Stimulated activated CD4-positive, alpha-beta T cell treated with anti-CD3 and anti-CD28 coated beads, TNF-alpha, amount 100 ng/mL, for 48 hours (primary cell): ENCODE data around the gene MIA2.
"Not testable (repeated sequence)": the region's sequence is repeated elsewhere in the genome, so short reads cannot be mapped to it uniquely, and the experiment has no call there.

Source experiments
- DNase-seq, 3 donors: peaks; one replicate each; pipeline ENCODE4 v3.0.0-alpha.2; 2020; ENCODE audit warnings: low read depth in 3 of 3

Gene MIA2

GRCh38 chr14:39339003-39339402 is 105.3 kb downstream of the MIA2 start:
- DNase-seq, result no peak

DNA sequence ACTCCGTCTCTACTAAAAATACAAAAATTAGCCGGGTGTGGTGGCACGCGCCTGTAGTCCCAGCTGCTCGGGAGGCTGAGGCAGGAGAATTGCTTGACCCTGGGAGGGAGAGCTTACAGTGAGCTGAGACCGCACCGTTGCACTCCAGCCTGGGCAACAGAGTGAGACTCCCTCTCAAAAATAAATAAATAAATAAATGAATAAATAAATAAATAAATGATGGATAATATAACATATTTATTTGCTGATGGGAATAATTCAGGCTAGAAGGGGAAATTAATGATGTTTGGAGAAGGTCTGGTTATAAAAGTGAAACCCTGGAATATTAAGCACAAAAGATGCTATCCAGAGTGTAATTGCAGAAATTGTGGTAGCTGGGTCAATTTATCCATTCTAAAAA is 107.4 kb downstream of the MIA2 start:
- DNase-seq, result not testable (repeated sequence)

GRCh38 chr14:39342768-39343167 is 109.1 kb downstream of the MIA2 start:
- DNase-seq, result no peak

DNA sequence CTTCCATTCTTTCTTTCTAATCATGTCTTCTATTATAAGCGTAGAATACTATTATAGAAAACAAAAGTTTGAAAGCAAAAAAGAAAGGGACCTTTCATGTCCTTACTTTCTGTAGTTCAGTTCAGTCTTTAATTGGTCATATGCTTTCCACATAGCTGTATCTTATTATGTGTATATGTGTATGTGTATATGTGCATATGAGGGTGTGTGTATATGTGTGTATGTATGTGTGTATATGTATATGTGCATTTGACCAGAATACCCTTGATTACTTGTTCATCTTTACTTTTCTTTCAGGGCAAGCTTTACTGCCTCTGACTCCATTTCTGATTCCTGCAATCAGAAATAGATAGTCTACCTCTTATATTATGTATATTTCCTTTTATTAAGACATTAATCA is 109.9 kb downstream of the MIA2 start:
- no peak for DNase-seq

DNA sequence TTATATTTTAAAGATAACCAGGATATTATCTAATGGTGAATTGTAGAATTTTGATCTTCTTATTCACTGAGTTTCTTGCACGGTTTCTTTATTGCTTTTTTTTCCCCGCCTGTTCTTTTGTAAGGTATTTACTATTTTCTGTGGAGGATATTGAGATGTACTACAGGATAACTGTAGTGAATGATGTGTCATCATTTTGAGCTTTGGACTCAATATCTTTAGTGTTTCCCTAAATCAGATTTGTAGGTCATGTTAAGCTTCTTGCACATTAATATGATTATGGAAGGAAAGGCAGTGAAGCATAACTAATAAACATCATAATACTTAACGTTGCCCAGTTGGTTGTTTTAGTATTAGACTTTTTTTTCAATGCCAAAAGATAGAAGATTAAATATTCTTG is 117.2 kb downstream of the MIA2 start:
- no peak for DNase-seq

DNA sequence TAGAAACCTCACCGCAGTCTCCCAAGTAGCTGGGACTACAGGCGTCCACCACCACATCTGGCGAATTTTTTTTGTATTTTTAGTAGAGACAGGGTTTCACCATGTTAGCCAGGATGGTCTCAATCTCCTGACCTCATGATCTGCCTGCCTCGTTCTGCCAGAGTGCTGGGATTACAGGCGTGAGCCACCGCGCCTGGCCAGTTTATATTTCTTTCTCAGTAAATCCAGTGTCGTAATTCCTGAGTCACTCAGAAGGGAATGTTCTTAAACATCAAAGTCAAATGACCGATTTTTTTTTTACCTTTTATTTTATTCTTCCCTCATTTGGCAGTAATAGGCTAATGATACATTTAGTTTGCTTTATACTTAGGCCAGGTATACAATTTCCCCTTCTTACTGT is 118.0 kb downstream of the MIA2 start:
- no peak for DNase-seq

DNA sequence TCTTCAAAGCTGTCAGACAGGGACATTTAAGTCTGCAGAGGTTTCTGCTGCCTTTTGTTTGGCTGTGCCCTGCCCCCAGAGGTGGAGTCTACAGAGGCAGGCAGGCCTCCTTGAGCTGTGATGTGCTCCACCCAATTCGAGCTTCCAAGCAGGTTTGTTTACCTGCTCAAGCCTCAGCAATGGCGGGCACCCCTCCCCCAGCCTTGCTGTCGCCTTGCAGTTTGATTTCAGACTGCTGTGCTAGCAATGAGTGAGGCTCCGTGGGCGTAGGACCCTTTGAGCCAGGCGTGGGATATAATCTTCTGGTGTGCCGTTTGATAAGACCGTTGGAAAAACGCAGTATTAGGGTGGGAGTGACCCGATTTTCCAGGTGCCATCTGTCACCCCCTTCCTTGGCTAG is 125.4 kb downstream of the MIA2 start:
- not testable (repeated sequence) for DNase-seq

DNA sequence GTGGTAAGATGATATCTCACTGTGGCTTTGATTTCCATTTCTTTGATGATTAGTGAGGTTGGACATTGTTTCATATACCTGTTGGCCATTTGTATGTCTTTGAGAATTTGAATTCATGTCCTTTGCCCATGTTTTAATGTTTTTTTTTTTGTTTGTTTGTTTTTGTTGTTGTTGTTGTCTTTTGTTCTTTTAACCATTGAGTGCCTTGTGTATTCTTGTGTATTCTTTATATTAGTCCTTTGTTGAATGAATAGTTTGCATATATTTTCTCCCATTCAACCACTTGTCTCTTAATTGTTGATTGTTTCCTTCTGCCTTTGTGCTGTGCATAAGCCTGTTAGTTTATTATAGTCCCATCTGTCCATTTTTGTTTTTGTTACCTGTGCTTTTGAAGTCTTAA is 126.6 kb downstream of the MIA2 start:
- no peak for DNase-seq

DNA sequence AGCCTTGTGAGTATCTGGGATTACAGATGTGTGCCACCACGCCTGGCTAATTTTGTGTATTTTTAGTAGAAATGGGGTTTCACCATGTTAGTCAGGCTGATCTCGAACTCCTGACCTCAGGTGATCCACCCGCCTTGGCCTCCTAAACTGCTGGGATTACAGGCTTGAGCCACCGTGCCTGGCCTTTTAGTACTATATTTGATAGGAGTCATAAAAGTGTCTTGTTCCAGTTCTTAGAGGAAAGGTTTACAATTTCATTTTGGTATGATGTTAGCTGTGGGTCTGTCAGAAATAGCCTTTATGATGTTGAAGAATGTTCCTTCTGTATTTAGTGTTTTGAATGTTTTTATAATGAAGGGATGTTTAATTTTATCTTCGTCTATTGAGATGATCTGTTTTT is 127.8 kb downstream of the MIA2 start:
- not testable (repeated sequence) for DNase-seq

- no peak for DNase-seq
Observed at GRCh38 chr14:39364509-39364908, 130.8 kb downstream of the MIA2 start.

DNA sequence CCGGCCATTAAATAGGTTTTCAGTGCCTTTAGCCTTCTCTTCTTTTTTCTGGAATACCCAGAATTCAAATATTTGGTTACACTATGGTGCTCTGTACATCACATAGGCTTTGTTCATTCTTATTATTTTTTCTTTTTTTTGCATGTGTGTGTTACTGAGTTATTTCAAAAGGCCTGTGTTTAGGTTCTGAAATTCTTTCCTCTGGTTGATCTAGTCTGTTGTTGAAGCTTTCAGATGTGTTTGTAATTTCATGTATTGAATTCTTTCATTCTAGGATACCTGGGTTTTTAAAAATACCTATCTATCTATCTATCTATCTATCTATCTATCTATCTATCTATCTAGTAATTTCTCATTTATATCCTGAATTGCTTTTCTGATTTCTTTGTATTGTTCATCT is 131.6 kb downstream of the MIA2 start:
- DNase-seq, result no peak

GRCh38 chr14:39366460-39367386 is 133.0 kb downstream of the MIA2 start:
- DNase-seq, result no peak

DNA sequence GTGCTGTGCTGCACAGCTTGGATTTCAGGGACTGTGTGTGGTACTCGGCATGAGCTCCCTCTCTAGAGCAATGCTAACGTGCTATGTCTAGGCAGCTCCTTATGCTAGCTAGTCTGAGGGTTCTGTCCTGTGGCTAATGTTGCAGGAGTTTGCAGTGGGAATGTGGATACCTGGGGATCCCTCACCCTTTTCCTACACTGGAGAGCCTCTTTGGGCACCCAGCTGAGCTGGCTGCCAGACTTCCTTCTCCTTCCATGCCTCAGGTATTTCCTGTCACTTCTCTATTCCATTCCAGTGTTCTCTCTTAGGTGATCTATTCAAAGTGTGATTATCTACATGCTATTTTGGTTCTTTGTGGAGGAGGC is 133.7 kb downstream of the MIA2 start:
- DNase-seq, result no peak

DNA sequence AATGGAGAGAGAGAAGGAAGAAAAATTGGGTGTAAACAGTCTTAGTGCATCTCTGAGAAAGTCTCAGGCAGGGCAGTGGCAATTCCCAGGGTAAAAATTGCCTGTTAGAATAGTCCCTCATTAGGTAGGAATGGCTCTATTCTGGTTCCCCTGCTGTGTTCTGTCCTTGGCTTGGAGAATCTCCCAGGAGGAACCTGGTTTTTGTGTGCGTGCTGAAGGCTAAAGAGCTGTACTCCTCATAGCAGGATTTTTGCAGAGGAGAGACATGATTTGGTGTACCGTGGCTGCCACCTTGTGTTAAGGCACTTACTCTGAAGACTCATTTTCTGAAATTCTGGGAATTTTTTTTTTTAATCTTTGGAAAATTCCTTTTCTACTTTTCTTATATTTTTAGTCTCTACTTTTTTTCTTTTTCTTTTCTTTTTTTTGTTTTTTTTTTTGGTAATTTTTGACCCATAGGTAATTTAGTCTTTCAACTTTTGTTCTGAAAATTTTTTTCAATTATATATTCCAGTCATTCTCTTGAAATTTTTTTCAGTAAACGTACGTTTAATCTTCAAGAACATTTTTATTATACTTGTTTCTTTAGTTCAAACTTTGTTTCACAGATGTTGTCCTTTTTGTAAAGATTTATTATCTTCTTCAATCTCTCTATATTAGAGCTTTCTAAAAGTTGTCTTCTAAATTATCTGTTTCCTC is 134.7 kb downstream of the MIA2 start:
- peak in 1 of 3 donors; percentile 7 for DNase-seq

- no peak for DNase-seq
Observed at GRCh38 chr14:39369029-39369428, 135.3 kb downstream of the MIA2 start.

DNA sequence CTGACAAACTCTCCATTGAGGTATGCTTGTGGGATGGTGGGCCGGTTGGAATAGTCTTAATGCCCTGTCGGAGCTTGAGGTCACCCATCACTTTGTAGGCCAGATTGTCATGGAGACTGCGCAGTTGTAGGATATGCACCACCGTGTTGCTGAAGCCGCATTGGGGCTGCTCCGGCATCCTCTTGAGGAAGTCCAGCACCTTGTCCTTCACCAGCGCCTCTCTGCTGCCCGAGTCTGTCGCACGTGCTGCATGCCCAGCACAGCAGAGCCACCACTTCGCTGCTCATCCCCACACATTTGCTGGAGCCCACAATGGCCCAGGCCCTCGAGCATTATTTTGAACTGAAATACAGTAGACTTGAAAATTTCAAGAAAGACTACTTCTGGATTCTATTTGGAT is 136.7 kb downstream of the MIA2 start:
- DNase-seq, result no peak

DNA sequence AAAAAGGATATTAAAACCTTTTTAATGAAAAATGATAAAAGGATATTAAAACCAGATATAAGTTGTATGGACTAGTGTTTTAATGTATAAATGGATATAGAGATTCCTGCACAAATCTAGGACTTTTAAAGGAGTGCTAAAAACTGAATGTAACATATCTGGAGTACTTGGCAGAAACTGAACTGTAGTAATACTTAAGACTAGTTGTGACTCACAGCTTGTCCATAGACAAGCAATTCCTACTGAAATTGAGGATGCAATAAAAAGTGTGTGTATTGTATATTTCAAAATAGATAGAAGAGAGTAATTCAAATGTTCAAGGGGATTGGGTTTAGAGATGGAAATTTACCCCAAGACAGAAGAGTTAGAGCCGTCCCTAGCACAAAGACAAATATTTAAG is 138.9 kb downstream of the MIA2 start:
- DNase-seq, result no peak

GRCh38 chr14:39374851-39375250 is 141.1 kb downstream of the MIA2 start:
- no peak for DNase-seq

- DNase-seq, result no peak
Observed at GRCh38 chr14:39376667-39377403, 143.1 kb downstream of the MIA2 start.

GRCh38 chr14:39381366-39381765 is 147.7 kb downstream of the MIA2 start:
- DNase-seq, result no peak

GRCh38 chr14:39382463-39382862 is 148.7 kb downstream of the MIA2 start:
- no peak for DNase-seq

DNA sequence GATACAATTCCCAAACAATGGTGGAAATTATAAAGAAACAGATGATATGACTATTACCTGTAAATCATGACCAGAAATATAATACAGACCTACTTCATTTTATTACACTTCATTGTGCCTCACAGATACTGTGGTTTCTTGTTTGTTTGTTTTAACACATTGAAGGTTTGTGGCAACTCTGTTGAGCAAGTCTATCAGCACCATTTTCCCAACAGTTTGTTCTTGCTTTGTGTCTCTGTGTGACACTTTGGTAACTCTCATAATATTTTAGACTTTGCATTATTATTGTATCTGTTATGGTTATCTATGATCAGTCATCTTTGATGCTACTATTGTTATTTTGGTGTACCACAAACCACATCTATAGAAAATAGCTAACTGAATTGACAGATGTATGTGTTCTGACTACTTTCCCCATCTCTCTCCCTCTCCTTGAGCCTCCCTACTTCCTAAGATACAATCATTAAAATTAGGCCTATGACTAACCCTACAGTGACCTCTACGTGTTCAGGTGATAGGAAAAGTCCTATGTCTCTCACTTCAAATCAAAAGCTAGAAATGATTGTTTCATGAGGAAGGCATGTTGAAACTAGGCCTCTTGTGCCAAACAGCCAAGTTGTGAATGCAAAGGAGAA is 149.4 kb downstream of the MIA2 start:
- DNase-seq, result no peak
